HG03095 (cell line): ENCODE measurements around the gene RAB5B.

ENCODE experiments used
- ATAC-seq: cut with Tn5 transposase; IDR thresholded peaks from one replicate; pipeline ENCODE4 v1.9.1; 2021; ENCODE audit warnings: moderate library complexity; ENCODE audit not compliant: unreplicated experiment

The RAB5B gene

GRCh38 chr12:55973599-55974307 is at the start of gene RAB5B:
Gene RAB5B, plus strand, starts transcription at chr12:55974078. Its CDS starts 12,883 bp downstream, at chr12:55986961.
- peak; percentile 94 for ATAC-seq

- ATAC-seq, result no peak
Measured at GRCh38 chr12:55925371-55925770, 48.5 kb upstream of the RAB5B start.

- no peak for ATAC-seq
Measured at GRCh38 chr12:55925870-55926737, 47.8 kb upstream of the RAB5B start.

GRCh38 chr12:55926738-55927587 is 46.9 kb upstream of the RAB5B start:
- ATAC-seq, result peak; percentile 42

- ATAC-seq, result peak; percentile 33
Measured at GRCh38 chr12:55927588-55928502, 46.0 kb upstream of the RAB5B start, which contains the start of gene PYM1. Gene PYM1, minus strand, starts transcription at chr12:55927894. Its CDS starts 133 bp downstream, at chr12:55927761.

GRCh38 chr12:55929306-55929791 is 44.5 kb upstream of the RAB5B start:
- ATAC-seq, result peak; percentile 41

- no peak for ATAC-seq
Measured at GRCh38 chr12:55930771-55931316, 43.0 kb upstream of the RAB5B start, which contains the start of gene DGKA. Gene DGKA, plus strand, starts transcription at chr12:55931162. Its CDS starts 5,342 bp downstream, at chr12:55936504.

- no peak for ATAC-seq
Measured at GRCh38 chr12:55931317-55931779, 42.5 kb upstream of the RAB5B start.

GRCh38 chr12:55931780-55932550 is 41.9 kb upstream of the RAB5B start:
- ATAC-seq, result no peak

- ATAC-seq, result no peak
Measured at GRCh38 chr12:55932551-55932910, 41.3 kb upstream of the RAB5B start.

- no peak for ATAC-seq
Measured at GRCh38 chr12:55933169-55933798, 40.6 kb upstream of the RAB5B start.

GRCh38 chr12:55933799-55934742 is 39.8 kb upstream of the RAB5B start:
- no peak for ATAC-seq

GRCh38 chr12:55934773-55935172 is 39.1 kb upstream of the RAB5B start:
- no peak for ATAC-seq

GRCh38 chr12:55935738-55936151 is 38.1 kb upstream of the RAB5B start:
- ATAC-seq, result no peak

- no peak for ATAC-seq
Measured at GRCh38 chr12:55937981-55938380, 35.9 kb upstream of the RAB5B start.

GRCh38 chr12:55938826-55939501 is 34.9 kb upstream of the RAB5B start:
- ATAC-seq, result no peak
